Endothelial cell of hepatic sinusoid (primary cell): Measurements from ENCODE around the gene SREK1IP1.
"Not testable (repeated sequence)": the region's sequence is repeated elsewhere in the genome, so short reads cannot be mapped to it uniquely, and the experiment has no call there.

Experiments
- in situ Hi-C: cut with HindIII; loops from 2 replicates; pipeline ENCODE4 v1.10.0; 2017; ENCODE audit warnings: low sequenced_read_pairs

SREK1IP1 gene

GRCh38 chr5:64766941-64767340 is 1.6 kb downstream of the SREK1IP1 start:
- in situ Hi-C loops = no loop called here

DNA sequence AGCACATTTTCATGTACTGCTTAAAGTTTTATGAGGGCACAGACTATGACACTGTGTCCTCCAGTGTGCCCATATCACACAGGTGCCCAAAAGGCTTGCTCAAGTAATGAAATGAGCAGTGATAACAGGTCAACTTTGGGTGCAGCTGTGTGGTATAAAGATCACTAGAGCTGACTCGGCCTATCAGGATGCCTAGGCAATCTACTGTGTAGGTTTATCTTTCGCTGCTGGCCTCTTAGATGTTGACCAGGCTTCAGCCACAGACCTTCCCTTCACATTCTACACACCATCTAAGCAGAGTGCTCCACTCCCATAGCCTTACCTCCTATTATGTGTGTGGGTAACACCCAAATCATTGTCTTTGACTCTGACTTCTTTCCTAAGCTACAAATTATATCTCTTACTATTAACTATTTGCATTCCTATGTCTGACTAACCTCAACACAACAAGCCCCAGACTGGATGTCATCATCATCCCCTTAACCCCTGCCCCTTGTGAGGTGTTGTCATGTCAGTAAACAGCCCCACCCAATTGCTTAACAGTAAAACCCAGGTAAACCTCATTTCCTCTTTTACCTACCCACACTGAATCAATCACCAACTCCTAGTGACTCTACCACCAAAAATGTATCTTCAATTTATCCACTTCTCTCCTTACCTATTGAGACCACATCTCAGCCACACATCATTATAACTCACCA is 2.5 kb downstream of the SREK1IP1 start:
- in situ Hi-C loops = no loop called here

DNA sequence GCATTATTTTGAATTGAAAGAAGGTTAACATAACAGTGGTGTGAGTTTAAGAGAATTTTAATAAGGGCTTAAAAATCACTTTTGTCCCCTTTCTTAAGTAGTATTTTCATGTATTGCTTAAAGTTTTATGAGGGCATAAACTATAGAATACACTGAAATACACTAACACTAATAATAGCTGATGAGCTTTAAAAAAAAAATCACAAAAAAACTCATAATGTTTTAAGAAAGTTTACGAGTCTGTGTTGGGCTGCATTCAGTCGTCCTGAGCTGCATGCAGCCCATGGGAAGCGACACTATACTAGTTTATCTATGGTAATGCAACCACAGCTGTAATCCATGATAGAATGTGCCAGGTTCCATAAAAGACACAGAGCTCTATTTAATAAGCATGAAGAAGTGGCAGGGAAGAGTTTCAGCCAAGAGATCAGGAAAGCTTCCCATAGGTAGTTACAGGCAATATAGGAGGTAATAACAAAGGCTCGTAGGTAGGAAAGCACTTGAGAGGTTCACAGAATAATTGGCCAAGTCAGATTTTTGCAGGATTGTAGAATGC is 4.5 kb downstream of the SREK1IP1 start:
- in situ Hi-C loops = no loop called here

GRCh38 chr5:64759960-64760660 is 8.4 kb downstream of the SREK1IP1 start:
- in situ Hi-C loops = no loop called here

GRCh38 chr5:64758901-64759300 is 9.6 kb downstream of the SREK1IP1 start:
- in situ Hi-C loops = no loop called here

- in situ Hi-C loops = no loop called here
These were observed 14.4 kb downstream of the SREK1IP1 start for GRCh38 chr5:64754066-64754465.

GRCh38 chr5:64749385-64749784 is 19.1 kb downstream of the SREK1IP1 start:
- in situ Hi-C loops = no loop called here

DNA sequence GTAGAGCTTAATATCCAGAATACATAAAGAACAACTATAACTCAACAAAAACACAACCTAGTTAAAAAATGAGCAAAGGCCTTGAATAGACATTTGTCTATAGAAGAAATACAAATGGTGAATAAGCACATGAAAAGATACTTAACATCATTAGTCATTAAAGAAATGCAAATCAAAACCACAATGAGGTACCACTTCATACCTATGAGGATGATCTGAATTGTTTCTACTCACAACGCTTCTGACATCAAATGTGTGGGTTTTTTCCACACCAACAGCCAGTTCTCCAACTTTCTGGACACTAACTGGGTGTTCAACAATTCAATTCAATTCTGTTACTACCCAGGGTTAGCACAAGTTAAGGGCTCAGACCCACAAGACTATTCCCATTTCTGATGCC is 22.0 kb downstream of the SREK1IP1 start:
- in situ Hi-C loops = no loop called here

DNA sequence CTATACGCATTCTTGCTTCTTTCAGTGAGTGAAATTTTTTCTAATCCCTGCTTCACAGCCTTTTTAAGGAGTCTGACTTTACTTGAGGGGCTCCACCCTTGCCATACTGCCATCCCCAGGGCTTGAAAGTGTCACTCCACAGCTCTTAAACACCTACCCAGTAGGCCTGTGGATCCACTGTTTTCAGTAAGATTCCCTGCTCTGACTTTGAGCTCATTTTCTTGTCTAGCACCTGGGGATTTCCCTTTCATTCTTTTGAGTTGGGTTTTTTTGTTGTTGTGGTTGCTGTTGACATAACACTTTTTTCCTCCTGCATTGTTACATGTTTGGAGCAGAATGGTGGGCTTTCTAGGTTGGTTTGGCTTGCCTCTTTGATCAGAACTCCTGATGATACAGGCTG is 23.6 kb downstream of the SREK1IP1 start:
- in situ Hi-C loops = no loop called here

DNA sequence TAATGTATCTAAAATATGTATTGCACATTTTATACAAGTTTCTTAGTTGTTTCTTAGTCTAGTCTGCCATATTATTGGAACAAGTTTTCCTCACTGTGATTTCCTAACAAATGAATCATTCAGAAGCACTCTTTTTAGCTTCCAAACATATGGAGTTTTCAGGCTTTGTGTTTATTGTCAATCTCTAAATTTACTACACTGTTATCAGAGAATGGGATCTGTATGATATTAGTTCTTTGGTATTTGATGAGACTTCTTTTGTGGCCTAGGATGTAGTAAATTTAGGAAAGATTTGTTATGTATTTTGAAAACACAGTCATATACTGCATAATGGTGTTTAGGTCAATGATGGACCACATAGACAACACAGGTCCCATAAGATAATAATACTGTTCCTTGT is 25.7 kb downstream of the SREK1IP1 start:
- in situ Hi-C loops = no loop called here

- in situ Hi-C loops = no loop called here
These were observed 26.1 kb downstream of the SREK1IP1 start for GRCh38 chr5:64742411-64742810.

DNA sequence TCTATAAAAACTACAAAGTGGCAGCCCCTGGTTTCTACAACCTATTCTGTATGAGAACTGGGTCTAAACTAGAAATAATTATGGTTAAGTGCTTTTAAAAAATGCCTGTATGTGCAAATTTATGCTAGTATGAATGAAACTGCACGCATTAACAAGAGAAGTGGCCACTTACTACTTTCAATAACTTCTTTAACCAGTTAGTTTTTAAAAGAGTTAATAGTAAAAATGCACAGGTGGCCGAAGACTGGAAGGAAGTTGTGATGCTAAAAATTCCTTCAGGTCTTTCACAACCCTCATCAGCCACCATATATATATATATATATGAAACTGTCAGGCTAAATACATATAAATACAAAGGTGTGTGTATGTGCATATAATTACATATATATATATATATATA is 41.3 kb downstream of the SREK1IP1 start:
- in situ Hi-C loops = no loop called here

GRCh38 chr5:64722588-64722987 is 45.9 kb downstream of the SREK1IP1 start:
- in situ Hi-C loops = no loop called here

- in situ Hi-C loops = not testable (repeated sequence)
These were observed 54.0 kb downstream of the SREK1IP1 start for GRCh38 chr5:64714495-64714894.

DNA sequence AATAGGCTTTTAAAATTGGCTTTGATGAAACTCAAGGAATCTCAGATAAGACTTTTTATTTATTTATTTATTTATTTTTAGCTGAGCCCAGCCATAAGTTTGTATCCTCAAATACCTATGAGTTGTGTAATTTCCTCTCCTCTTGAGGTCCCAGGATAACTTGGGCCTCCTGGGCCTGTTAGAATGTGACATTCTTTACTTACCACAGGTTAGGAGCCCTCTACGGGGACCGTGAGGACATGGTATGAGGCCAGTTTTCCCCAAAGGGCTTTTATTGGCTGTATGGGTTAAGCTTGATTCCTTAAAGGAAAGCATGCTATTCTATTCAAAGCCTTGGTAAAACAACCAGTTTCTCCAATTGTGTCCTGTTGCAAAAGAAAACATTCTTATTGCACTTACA is 61.3 kb downstream of the SREK1IP1 start:
- in situ Hi-C loops = no loop called here

- in situ Hi-C loops = not testable (repeated sequence)
These were observed 62.4 kb downstream of the SREK1IP1 start for GRCh38 chr5:64706074-64706473.

DNA sequence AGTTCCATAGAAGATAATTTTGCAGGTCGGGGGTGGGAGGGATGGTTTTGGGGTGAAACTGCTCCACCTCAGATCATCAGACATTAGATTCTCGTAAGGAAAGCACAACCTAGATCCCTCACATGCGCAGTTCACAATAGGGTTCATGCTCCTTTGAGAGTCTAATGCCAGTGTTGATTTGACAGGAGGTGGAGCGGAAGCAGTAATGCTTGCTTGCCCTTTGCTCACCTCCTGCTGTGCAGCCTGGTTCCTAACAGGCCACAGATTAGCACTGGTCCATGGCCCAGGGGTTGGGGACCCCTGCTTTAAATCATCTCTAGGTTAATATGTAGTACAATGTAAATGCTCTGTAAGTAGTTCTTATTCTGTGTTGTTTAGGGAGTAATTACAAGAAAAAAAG is 67.7 kb downstream of the SREK1IP1 start:
- in situ Hi-C loops = no loop called here

DNA sequence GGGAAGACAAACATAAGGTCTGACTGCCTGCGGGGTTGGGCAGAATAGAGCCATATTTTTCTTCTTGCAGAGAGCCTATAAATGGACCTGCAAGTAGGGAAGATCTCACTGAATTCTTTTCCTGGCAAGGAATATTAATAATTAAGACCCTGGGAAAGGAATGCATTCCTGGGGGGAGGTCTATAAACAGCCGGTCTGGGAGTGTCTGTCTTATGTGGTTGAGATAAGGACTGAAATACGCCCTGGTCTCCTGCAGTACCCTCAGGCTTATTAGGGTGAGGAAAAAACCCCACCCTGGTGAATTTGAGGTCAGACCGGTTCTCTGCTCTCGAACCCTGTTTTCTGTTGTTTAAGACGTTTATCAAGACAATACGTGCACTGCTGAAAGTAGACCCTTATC is 72.1 kb downstream of the SREK1IP1 start:
- in situ Hi-C loops = not testable (repeated sequence)

DNA sequence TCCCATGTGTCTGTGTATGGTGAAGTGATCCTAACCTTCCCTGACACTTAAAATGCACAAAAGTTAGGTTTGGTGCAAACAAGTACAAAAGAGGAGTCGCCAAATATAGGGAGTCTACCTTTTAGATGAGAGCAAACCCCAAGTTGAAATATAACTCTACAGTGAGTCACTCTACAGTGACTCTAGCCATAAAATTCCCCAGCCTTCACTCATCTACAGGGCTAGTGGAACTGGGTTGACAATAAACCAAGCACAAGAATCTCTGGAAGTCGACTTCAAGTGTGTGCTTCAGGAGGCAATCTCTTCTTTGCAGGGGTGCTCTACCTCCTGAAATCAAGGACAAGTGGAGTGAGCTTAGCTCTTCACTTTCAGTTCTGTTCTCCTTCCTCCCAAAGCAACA is 74.9 kb downstream of the SREK1IP1 start:
- in situ Hi-C loops = no loop called here

DNA sequence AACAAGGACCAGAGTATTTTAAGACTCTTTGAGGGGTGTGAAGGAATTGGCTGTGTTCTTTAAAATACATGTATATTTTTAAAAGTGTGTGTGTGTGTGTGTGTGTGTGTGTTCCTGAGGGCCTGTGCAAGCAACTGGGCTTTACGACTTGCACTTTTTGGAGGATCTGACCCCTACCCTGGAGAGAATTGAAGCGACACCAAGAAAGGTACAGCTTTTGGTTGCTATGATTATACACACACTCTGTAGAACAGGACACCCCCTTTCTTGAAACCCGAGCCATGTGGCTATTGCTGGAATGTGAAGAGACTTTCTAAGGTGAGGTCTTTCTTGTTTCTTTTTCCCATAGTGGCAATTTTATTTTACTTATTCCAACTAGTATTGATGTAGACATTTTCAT is 77.2 kb downstream of the SREK1IP1 start:
- in situ Hi-C loops = no loop called here

- in situ Hi-C loops = no loop called here
These were observed 77.9 kb downstream of the SREK1IP1 start, which contains the start of gene SHISAL2B for GRCh38 chr5:64690417-64691151. Gene SHISAL2B (plus strand): TSS chr5:64690503. CDS start chr5:64690624, 121 bp downstream.

GRCh38 chr5:64690104-64690416 is 78.4 kb downstream of the SREK1IP1 start:
- in situ Hi-C loops = no loop called here
